Measurements from ENCODE around the gene KRTAP2-2.
"Not testable (repeated sequence)": the region's sequence is repeated elsewhere in the genome, so short reads cannot be mapped to it uniquely, and the experiment has no call there.

Gene KRTAP2-2

GRCh38 chr17:41059276-41060051 is 4.4 kb upstream of the KRTAP2-2 start:
- not testable (repeated sequence) for H3K27ac Mint-ChIP-seq (ENCODE audit: low read depth); H3K4me1 Mint-ChIP-seq; DNase-seq (ENCODE audit: low spot score in 2 of 2); H3K36me3 Mint-ChIP-seq (ENCODE audit: insufficient read depth); H3K9me3 Mint-ChIP-seq; ATAC-seq (replicated peaks; ENCODE audit: extremely low read depth, poor library complexity, severe bottlenecking); H3K4me3 Mint-ChIP-seq
- peaks cover 68% of the 10 kb centered on the region for H3K27me3 Mint-ChIP-seq

- Mint-ChIP-seq H3K9me3 (peaks cover 6% of the 10 kb centered on the region), H3K27ac (ENCODE audit: low read depth) (no peak overlapping the region), H3K27me3 (peaks cover 76% of the 10 kb centered on the region), H3K36me3 (ENCODE audit: insufficient read depth) (no peaks in the 10 kb centered on the region), H3K4me1 (no peaks in the 10 kb centered on the region), H3K4me3 (no peak overlapping the region)
- no peak for DNase-seq (ENCODE audit: low spot score in 2 of 2)
- no peak for ATAC-seq (replicated peaks; ENCODE audit: extremely low read depth, poor library complexity, severe bottlenecking)
Observed at GRCh38 chr17:41058741-41059140, 3.7 kb upstream of the KRTAP2-2 start.

GRCh38 chr17:41057547-41057946 is 2.5 kb upstream of the KRTAP2-2 start:
- peaks cover 87% of the 10 kb centered on the region for H3K27me3 Mint-ChIP-seq
- no peak overlapping the region for H3K27ac Mint-ChIP-seq (ENCODE audit: low read depth)
- H3K4me1 Mint-ChIP-seq = no peaks in the 10 kb centered on the region
- no peaks in the 10 kb centered on the region for H3K36me3 Mint-ChIP-seq (ENCODE audit: insufficient read depth)
- H3K9me3 Mint-ChIP-seq = peaks cover 6% of the 10 kb centered on the region
- DNase-seq (ENCODE audit: low spot score in 2 of 2) = no peak
- no peak for ATAC-seq (replicated peaks; ENCODE audit: extremely low read depth, poor library complexity, severe bottlenecking)
- no peak overlapping the region for H3K4me3 Mint-ChIP-seq

- H3K4me3 Mint-ChIP-seq; ATAC-seq (replicated peaks; ENCODE audit: extremely low read depth, poor library complexity, severe bottlenecking); H3K9me3 Mint-ChIP-seq; H3K4me1 Mint-ChIP-seq; DNase-seq (ENCODE audit: low spot score in 2 of 2); H3K27ac Mint-ChIP-seq (ENCODE audit: low read depth); H3K36me3 Mint-ChIP-seq (ENCODE audit: insufficient read depth): not testable (repeated sequence)
- peaks cover 80% of the 10 kb centered on the region for H3K27me3 Mint-ChIP-seq
Observed at GRCh38 chr17:41054556-41054955, 474 bp downstream of the KRTAP2-2 start.

GRCh38 chr17:41054025-41054424 is 1.0 kb downstream of the KRTAP2-2 start:
- Mint-ChIP-seq H3K4me1 (no peaks in the 10 kb centered on the region), H3K9me3 (peaks cover 6% of the 10 kb centered on the region), H3K27me3 (peaks cover 79% of the 10 kb centered on the region), H3K4me3 (no peak overlapping the region), H3K36me3 (ENCODE audit: insufficient read depth) (no peaks in the 10 kb centered on the region), H3K27ac (ENCODE audit: low read depth) (no peak overlapping the region)
- DNase-seq (ENCODE audit: low spot score in 2 of 2) (no peak), ATAC-seq (replicated peaks; ENCODE audit: extremely low read depth, poor library complexity, severe bottlenecking) (no peak)

- H3K9me3 Mint-ChIP-seq = peaks cover 2% of the 10 kb centered on the region
- peaks cover 79% of the 10 kb centered on the region for H3K27me3 Mint-ChIP-seq
- H3K4me1 Mint-ChIP-seq = no peaks in the 10 kb centered on the region
- H3K4me3 Mint-ChIP-seq = no peak overlapping the region
- no peak for ATAC-seq (replicated peaks; ENCODE audit: extremely low read depth, poor library complexity, severe bottlenecking)
- H3K36me3 Mint-ChIP-seq (ENCODE audit: insufficient read depth) = no peaks in the 10 kb centered on the region
- no peak for DNase-seq (ENCODE audit: low spot score in 2 of 2)
- no peak overlapping the region for H3K27ac Mint-ChIP-seq (ENCODE audit: low read depth)
Observed at GRCh38 chr17:41052566-41052965, 2.5 kb downstream of the KRTAP2-2 start.

- Mint-ChIP-seq H3K4me1 (no peaks in the 10 kb centered on the region), H3K36me3 (ENCODE audit: insufficient read depth) (no peaks in the 10 kb centered on the region), H3K4me3 (no peak overlapping the region), H3K27ac (ENCODE audit: low read depth) (no peak overlapping the region), H3K27me3 (peaks cover 81% of the 10 kb centered on the region), H3K9me3 (no peaks in the 10 kb centered on the region)
- no peak for ATAC-seq (replicated peaks; ENCODE audit: extremely low read depth, poor library complexity, severe bottlenecking)
- DNase-seq (ENCODE audit: low spot score in 2 of 2) = no peak
Observed at GRCh38 chr17:41049110-41049509, 5.9 kb downstream of the KRTAP2-2 start.

- no peaks in the 10 kb centered on the region for H3K36me3 Mint-ChIP-seq (ENCODE audit: insufficient read depth)
- no peak overlapping the region for H3K27ac Mint-ChIP-seq (ENCODE audit: low read depth)
- H3K4me1 Mint-ChIP-seq = no peaks in the 10 kb centered on the region
- H3K4me3 Mint-ChIP-seq = no peak overlapping the region
- no peaks in the 10 kb centered on the region for H3K9me3 Mint-ChIP-seq
- ATAC-seq (replicated peaks; ENCODE audit: extremely low read depth, poor library complexity, severe bottlenecking) (no peak), DNase-seq (ENCODE audit: low spot score in 2 of 2) (no peak)
- peaks cover 74% of the 10 kb centered on the region for H3K27me3 Mint-ChIP-seq
Observed at GRCh38 chr17:41048441-41048840, 6.6 kb downstream of the KRTAP2-2 start.

- not testable (repeated sequence) for H3K27ac Mint-ChIP-seq (ENCODE audit: low read depth); H3K4me1 Mint-ChIP-seq
Observed at GRCh38 chr17:41046735-41047465, 8.1 kb downstream of the KRTAP2-2 start, which contains the start of gene KRTAP2-1. KRTAP2-1 (minus strand) TSS chr17:41047316; CDS start chr17:41047267, 49 bp downstream.

GRCh38 chr17:41042953-41043352 is 12.1 kb downstream of the KRTAP2-2 start:
- H3K27ac Mint-ChIP-seq (ENCODE audit: low read depth) = no peak overlapping the region
- H3K4me1 Mint-ChIP-seq = no peaks in the 10 kb centered on the region
- no peak for DNase-seq (ENCODE audit: low spot score in 2 of 2)
- H3K27me3 Mint-ChIP-seq = peaks cover 67% of the 10 kb centered on the region
- H3K9me3 Mint-ChIP-seq = no peaks in the 10 kb centered on the region
- H3K36me3 Mint-ChIP-seq (ENCODE audit: insufficient read depth) = no peaks in the 10 kb centered on the region
- ATAC-seq (replicated peaks; ENCODE audit: extremely low read depth, poor library complexity, severe bottlenecking) = no peak
- no peak overlapping the region for H3K4me3 Mint-ChIP-seq

More at GRCh38 chr17:41046735-41047465, 8.1 kb downstream of the KRTAP2-2 start, which contains the start of gene KRTAP2-1:
- not testable (repeated sequence) for H3K4me3 Mint-ChIP-seq; H3K9me3 Mint-ChIP-seq; ATAC-seq (replicated peaks; ENCODE audit: extremely low read depth, poor library complexity, severe bottlenecking); DNase-seq (ENCODE audit: low spot score in 2 of 2); H3K36me3 Mint-ChIP-seq (ENCODE audit: insufficient read depth)
- peaks cover 67% of the 10 kb centered on the region for H3K27me3 Mint-ChIP-seq

GRCh38 chr17:41040783-41041571 is 14.1 kb downstream of the KRTAP2-2 start, which contains the start of gene KRTAP1-1:
KRTAP1-1 (minus strand) TSS chr17:41041450; CDS start chr17:41041397, 53 bp downstream.
- not testable (repeated sequence) for DNase-seq (ENCODE audit: low spot score in 2 of 2); H3K36me3 Mint-ChIP-seq (ENCODE audit: insufficient read depth); ATAC-seq (replicated peaks; ENCODE audit: extremely low read depth, poor library complexity, severe bottlenecking); H3K4me3 Mint-ChIP-seq; H3K9me3 Mint-ChIP-seq; H3K27ac Mint-ChIP-seq (ENCODE audit: low read depth); H3K4me1 Mint-ChIP-seq
- H3K27me3 Mint-ChIP-seq = peaks cover 61% of the 10 kb centered on the region

- no peaks in the 10 kb centered on the region for H3K36me3 Mint-ChIP-seq (ENCODE audit: insufficient read depth)
- H3K4me3 Mint-ChIP-seq = no peak overlapping the region
- H3K27ac Mint-ChIP-seq (ENCODE audit: low read depth) = no peak overlapping the region
- DNase-seq (ENCODE audit: low spot score in 2 of 2) (no peak), ATAC-seq (replicated peaks; ENCODE audit: extremely low read depth, poor library complexity, severe bottlenecking) (no peak)
- no peaks in the 10 kb centered on the region for H3K4me1 Mint-ChIP-seq
- H3K27me3 Mint-ChIP-seq = peaks cover 74% of the 10 kb centered on the region
- H3K9me3 Mint-ChIP-seq = no peaks in the 10 kb centered on the region
Observed at GRCh38 chr17:41037853-41038350, 17.1 kb downstream of the KRTAP2-2 start.
